DOHH2 (cell line): ENCODE results near the gene LYPD6.

Experiments used
- H3F3A ChIP-seq: fragments of 200-600 bp; sonication (generic), shearing (Covaris generic); 2 replicates; pipeline ENCODE4 v1.6.0; 2016; ENCODE audit warnings: antibody characterized with exemption, mild to moderate bottlenecking; ENCODE audit not compliant: control insufficient read depth, insufficient read depth
- H3K27ac ChIP-seq: fragments of 200-600 bp; sonication (generic); 2 replicates; pipeline ENCODE4 v1.5.1; 2014; ENCODE audit warnings: low read depth, mild to moderate bottlenecking, low read length, moderate library complexity
- H3K27me3 ChIP-seq: fragments of 200-600 bp; sonication (generic); 2 replicates; pipeline ENCODE4 v1.6.1; 2014; ENCODE audit warnings: mild to moderate bottlenecking, low read length, mixed read lengths; ENCODE audit not compliant: control insufficient read depth
- H3K36me3 ChIP-seq: fragments of 200-600 bp; sonication (generic); 2 replicates; pipeline ENCODE4 v1.6.1; 2014; ENCODE audit warnings: mild to moderate bottlenecking, low read length, moderate library complexity, mixed read lengths; ENCODE audit not compliant: control insufficient read depth
- H3K4me1 ChIP-seq: fragments of 200-600 bp; sonication (generic); 2 replicates; pipeline ENCODE4 v1.6.1; 2014; ENCODE audit warnings: mild to moderate bottlenecking, low read length, mixed read lengths; ENCODE audit not compliant: control insufficient read depth
- H3K4me2 ChIP-seq: fragments of 200-600 bp; sonication (generic); 2 replicates; pipeline ENCODE4 v1.6.0; 2014; ENCODE audit warnings: mild to moderate bottlenecking, low read length, moderate library complexity
- H3K4me3 ChIP-seq: fragments of 200-600 bp; sonication (generic); 2 replicates; pipeline ENCODE4 v1.5.1; 2014; ENCODE audit warnings: mild to moderate bottlenecking, low read length, mixed read lengths
- H3K79me2 ChIP-seq: fragments of 200-600 bp; sonication (generic); 2 replicates; pipeline ENCODE4 v1.6.1; 2014; ENCODE audit warnings: mild to moderate bottlenecking, low read length, mixed read lengths; ENCODE audit not compliant: control insufficient read depth
- H3K9me2 ChIP-seq: fragments of 200-600 bp; sonication (generic); replicated peaks from 2 replicates; pipeline ENCODE4 v1.6.1; 2014; ENCODE audit warnings: mild to moderate bottlenecking, low read length, mixed read lengths; ENCODE audit not compliant: control insufficient read depth
- H3K9me3 ChIP-seq: fragments of 200-600 bp; sonication (generic); 2 replicates; pipeline ENCODE4 v1.6.1; 2014; ENCODE audit warnings: antibody characterized with exemption, low read length, mixed read lengths; ENCODE audit not compliant: control insufficient read depth, insufficient read depth
- H4K20me1 ChIP-seq: fragments of 200-600 bp; sonication (generic); 2 replicates; pipeline ENCODE4 v1.6.0; 2014; ENCODE audit warnings: low read depth, mild to moderate bottlenecking, antibody characterized with exemption, low read length, moderate library complexity; ENCODE audit not compliant: control insufficient read depth, insufficient read depth
- CTCF ChIP-seq: fragments of 200-600 bp; sonication (generic); IDR thresholded peaks from one replicate; pipeline ENCODE4 v1.5.1; 2014; ENCODE audit warnings: antibody characterized with exemption, mild to moderate bottlenecking, low read depth, low read length; ENCODE audit not compliant: poor library complexity, severe bottlenecking
- EZH2phosphoT487 ChIP-seq: fragments of 200-600 bp; sonication (generic); IDR thresholded peaks from 2 replicates; pipeline ENCODE4 v1.6.1; 2017; ENCODE audit warnings: borderline replicate concordance, mild to moderate bottlenecking, antibody characterized with exemption, low read length, moderate library complexity, mixed read lengths

LYPD6 gene, protein sequence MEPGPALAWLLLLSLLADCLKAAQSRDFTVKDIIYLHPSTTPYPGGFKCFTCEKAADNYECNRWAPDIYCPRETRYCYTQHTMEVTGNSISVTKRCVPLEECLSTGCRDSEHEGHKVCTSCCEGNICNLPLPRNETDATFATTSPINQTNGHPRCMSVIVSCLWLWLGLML

GRCh38 chr2:149330127-149331022 lies at the start of gene LYPD6:
Gene LYPD6, plus strand, starts transcription at chr2:149330587. Its CDS starts 107,122 bp downstream, at chr2:149437709.
- H3K27ac ChIP-seq: no peak within 1 kb of the TSS
- TF ChIP-seq EZH2phosphoT487: no peak
- TF ChIP-seq CTCF: no peak
- H3K27me3 ChIP-seq: peaks cover 34% of the 10 kb centered on the region
- no peaks in the 10 kb centered on the region for H3K9me3 ChIP-seq
- no peaks in the 10 kb centered on the region for H3K9me2 ChIP-seq
- H4K20me1 ChIP-seq: no peaks in the 10 kb centered on the region
- H3F3A ChIP-seq: no peaks in the 10 kb centered on the region
- peak within 1 kb of the TSS; percentile 80 for H3K4me3 ChIP-seq
- no peaks in the 10 kb centered on the region for H3K36me3 ChIP-seq
- H3K79me2 ChIP-seq: no peaks in the 10 kb centered on the region
- H3K4me2 ChIP-seq: peak within 1 kb of the TSS; percentile 69
- H3K4me1 ChIP-seq: peaks cover 10% of the 10 kb centered on the region

DNA sequence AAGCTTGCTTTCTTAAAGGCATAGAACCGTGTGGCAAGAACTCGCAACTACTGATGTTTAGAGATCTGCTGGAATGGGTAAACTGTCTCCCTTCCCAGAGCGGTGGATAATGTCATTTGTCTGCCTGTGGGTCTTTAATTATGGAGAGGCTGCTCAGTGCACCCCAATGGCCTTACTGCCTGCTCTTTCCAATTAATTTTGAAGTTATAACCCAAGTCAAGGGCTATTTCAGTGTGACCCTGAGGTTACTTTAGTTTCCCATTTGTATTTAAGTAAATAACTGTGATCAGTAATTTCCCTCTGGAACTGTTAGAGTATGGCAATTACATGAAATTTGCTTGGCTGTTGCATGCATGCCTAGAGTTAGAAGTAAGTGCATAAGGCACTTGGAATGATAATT lies 48.9 kb upstream of the LYPD6 start:
- H3F3A ChIP-seq: no peaks in the 10 kb centered on the region
- H3K27ac ChIP-seq: no peak overlapping the region
- no peaks in the 10 kb centered on the region for H4K20me1 ChIP-seq
- H3K4me3 ChIP-seq: no peak overlapping the region
- no peaks in the 10 kb centered on the region for H3K9me2 ChIP-seq
- no peak overlapping the region for H3K4me2 ChIP-seq
- TF ChIP-seq CTCF: no peak
- H3K36me3 ChIP-seq: no peaks in the 10 kb centered on the region
- no peaks in the 10 kb centered on the region for H3K79me2 ChIP-seq
- H3K27me3 ChIP-seq: 0 out of 2 replicates have a peak, but pooled peaks cover 5% of the 10 kb centered on the region
- H3K9me3 ChIP-seq: no peaks in the 10 kb centered on the region
- H3K4me1 ChIP-seq: no peaks in the 10 kb centered on the region

DNA sequence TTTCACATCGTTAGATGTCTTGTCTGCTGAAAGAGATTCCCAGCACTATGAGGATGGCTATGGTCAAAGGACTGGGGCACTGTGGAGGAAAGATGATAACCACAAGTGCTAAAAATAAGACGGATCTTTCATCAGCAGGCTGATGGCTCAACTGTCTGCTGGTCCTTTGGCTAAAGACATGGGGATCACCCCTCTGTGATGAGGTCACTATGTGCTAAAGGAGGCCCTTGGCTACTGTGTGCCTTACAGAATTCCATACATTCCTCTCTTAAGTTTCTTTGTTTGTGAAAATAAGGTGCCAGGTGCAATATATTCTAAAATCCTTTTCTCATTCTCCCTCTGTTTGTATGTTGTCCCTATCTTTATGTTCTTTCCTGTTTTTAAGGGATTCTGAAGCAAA lies 39.7 kb upstream of the LYPD6 start:
- Histone ChIP-seq H4K20me1 (no peaks in the 10 kb centered on the region), H3K9me2 (no peaks in the 10 kb centered on the region), H3K79me2 (no peaks in the 10 kb centered on the region), H3K9me3 (no peaks in the 10 kb centered on the region), H3K4me2 (no peak overlapping the region), H3K27me3 (0 out of 2 replicates have a peak, but pooled peaks cover 4% of the 10 kb centered on the region), H3K4me3 (no peak overlapping the region), H3K27ac (no peak overlapping the region), H3K36me3 (no peaks in the 10 kb centered on the region), H3F3A (no peaks in the 10 kb centered on the region), H3K4me1 (no peaks in the 10 kb centered on the region)
- TF ChIP-seq EZH2phosphoT487 (no peak), CTCF (no peak)
